Heart right ventricle (tissue), 16 donors: ENCODE measurements around the gene THSD7A. TPM values are rescaled to one million over a fixed set of nuclear protein-coding genes. Genes with fewer than 3 reads are reported as not detected.
A peak's percentile ranks its signal among the peaks of the same experiment; 100 is the strongest.

ENCODE experiments used
- ATAC-seq, 8 donors: fragments of 200-7000 bp; cut with Tn5 transposase; one replicate each; pipeline ENCODE4 v1.9.1; 2020; ENCODE audit warnings: mild to moderate bottlenecking in 8 of 8, moderate library complexity in 8 of 8, moderate number of reproducible peaks in 1 of 8
- DNase-seq, 2 donors: peaks; one replicate each; pipeline ENCODE4 v3.0.0-alpha.2; 2020
- H3K27ac ChIP-seq, 10 donors: fragments of 200-600 bp; sonication (generic) in 2 of 10; one replicate each; pipeline versions ENCODE4 v1.5.0 to v1.8.0; 2020 to 2022; ENCODE audit warnings: mild to moderate bottlenecking in 3 of 10
- H3K27me3 ChIP-seq, 7 donors: fragments of 200-600 bp; one replicate each; pipeline ENCODE4 v1.8.0; 2021 to 2022; ENCODE audit warnings: mild to moderate bottlenecking in 2 of 7
- H3K36me3 ChIP-seq, 9 donors: fragments of 200-600 bp; sonication (generic) in 1 of 9; one replicate each; pipeline versions ENCODE4 v1.5.0 to v1.8.0; 2020 to 2022; ENCODE audit warnings: mild to moderate bottlenecking in 2 of 9
- H3K4me1 ChIP-seq, 9 donors: fragments of 200-600 bp; sonication (generic) in 1 of 9; one replicate each; pipeline versions ENCODE4 v1.5.0 to v1.8.0; 2020 to 2022; ENCODE audit warnings: mild to moderate bottlenecking in 4 of 9
- H3K4me3 ChIP-seq, 10 donors: fragments of 200-600 bp; sonication (generic) in 2 of 10; one replicate each; pipeline versions ENCODE4 v1.5.0 to v1.8.0; 2020 to 2022; ENCODE audit warnings: mild to moderate bottlenecking in 7 of 10, moderate library complexity in 2 of 10
- H3K9me3 ChIP-seq, 11 donors: fragments of 200-600 bp in 10 of 11; sonication (generic) in 2 of 11; one replicate each; pipeline versions ENCODE4 v1.5.0 to v1.8.0; 2013 to 2022; ENCODE audit warnings: mild to moderate bottlenecking in 2 of 11, control low read depth in 1 of 11, moderate library complexity in 1 of 11
- CTCF ChIP-seq, 9 donors: fragments of 200-600 bp; sonication (generic) in 2 of 9; IDR thresholded peaks; one replicate each; pipeline versions ENCODE4 v1.5.0 to v1.8.0; 2021 to 2022; ENCODE audit warnings: antibody characterized with exemption in 9 of 9, mild to moderate bottlenecking in 5 of 9, moderate library complexity in 1 of 9
- WGBS, 2 donors: extraction: QIAGEN DNeasy Blood & Tissue Kit; methylation state at CpG; one replicate each; pipeline ENCODE4 v1.1.7; 2013; ENCODE audit warnings: inconsistent platforms in 1 of 2; 5-methylcytosine and 5-hydroxymethylcytosine counted together
- intact Hi-C, 10 donors: fragments of 100-400 bp; cut with DNase I; formaldehyde crosslinking; loops; one replicate each; pipeline versions ENCODE4 v1.11.1 to v1.14.2; 2022
- polyA plus RNA-seq, 2 donors: library from polyadenylated mRNA; stranded (reverse); fragments of 200-250 nt; gene quantifications; one replicate each; pipeline ENCODE4 v1.2.3, GENCODE V29; 2013
- total RNA-seq, 10 donors: library from RNA; stranded (reverse); fragmentation: NEBNext Ultra II Directional in 3 of 10; extraction: Animal tissue kit (Norgen Biotek cat#: 25700) in 3 of 10; gene quantifications; one replicate each; pipeline versions ENCODE4 v1.2.1 to v1.2.4, GENCODE V29; 2021 to 2023
- donor health status: Arrhythmogenic right ventricular cardiomyopathy.
- donor health status: ischemic (EF 13 %, LVEDD 7.1; RV severe dilation, severe dysfunction).
- donor health status: healthy with polysubstance abuse.
- donor health status: DM: no; HTN: yes; CAD: no.
- donor health status: DM: no; HTN: no; CAD: no.
- donor health status: ischemic (EF 25% LVEDD 6.9; RV normal size, moderate dysfunction).
- donor health status: ischemic (EF 25% LVEDD 5.7; RV mildly dilated, moderate dysfunction).
- donor health status: healthy.
- donor health status: DM: yes; HTN: yes; CAD: no.
- donor health status: Ischemic cardiomyopathy.
- donor health status: ischemic (EF 35%, LVEDD 5.7; RV mildly dilated, moderate dysfunction).
- donor health status: nonischemic (EF 11% LVEDD 7.7; RV severe dilation, severe dysfunction).
- donor health status: DM: yes; HTN: yes; CAD: no.
- donor health status: PGD.
- donor health status: ischemic (EF 29% LVEDD 5.4; RV normal size, mild dysfunction).
- donor health status: nonischemic (EF 23%, LVEDD 6.1; RV moderate dilation, normal function).

THSD7A gene
- total and polyA plus RNA-seq, 12 donors, result 0.22 to 3.4 (median 1.2) TPM

DNA sequence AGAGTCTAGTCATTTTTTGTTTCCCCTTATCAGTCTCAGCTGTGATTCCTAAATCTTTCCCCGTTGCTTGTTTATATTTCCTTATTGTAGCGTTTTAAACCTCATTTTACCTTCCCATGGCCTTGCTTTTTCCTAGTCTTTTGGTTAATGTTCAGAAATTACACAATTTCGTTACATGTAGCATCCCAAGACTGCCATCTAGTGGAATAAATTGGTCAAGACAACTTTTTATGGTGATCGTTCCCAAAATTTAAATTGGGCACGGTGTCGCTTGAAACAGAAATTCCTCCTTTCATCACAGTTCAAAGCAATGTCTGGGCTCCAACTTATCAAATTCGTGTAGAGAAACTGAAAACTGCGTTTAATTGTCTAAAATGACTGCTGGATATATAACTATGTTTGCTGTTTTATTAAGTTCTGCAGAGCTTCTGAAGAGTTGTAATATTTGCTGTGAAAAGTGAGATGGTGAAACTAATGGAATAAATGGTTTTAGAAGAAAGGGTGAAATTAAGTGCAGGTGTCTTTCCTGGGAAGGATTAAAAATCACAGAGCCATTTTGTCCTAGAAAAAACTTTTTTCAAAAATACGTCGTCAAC, 488.1 kb downstream of the THSD7A start:
- no peak for DNase-seq

GRCh38 chr7:11343136-11343535, 488.9 kb downstream of the THSD7A start:
- ATAC-seq (no peak), DNase-seq (no peak)
- Histone ChIP-seq H3K27me3 (no peaks in the 10 kb centered on the region), H3K27ac (no peak overlapping the region), H3K4me1 (peaks cover 0 to 7% (median 0%) of the 10 kb centered on the region in 9 donors), H3K36me3 (no peaks in the 10 kb centered on the region), H3K9me3 (no peaks in the 10 kb centered on the region), H3K4me3 (no peak overlapping the region)
- TF ChIP-seq CTCF (IDR thresholded peaks at IDR 0.05), result no peak
- intact Hi-C loops, result loop anchor here in 1 of 10 donors (10.0 kb wide), 1 partner anchor 408 kb away; no protein-coding TSS in a partner anchor

More for the DNA sequence above, 488.1 kb downstream of the THSD7A start:
- WGBS, 2 donors, result 15 to 17% methylated on average over 10 of the region's 10 CpGs
- Histone ChIP-seq H3K36me3 (no peaks in the 10 kb centered on the region), H3K4me3 (no peak overlapping the region), H3K27ac (no peak overlapping the region), H3K9me3 (no peaks in the 10 kb centered on the region), H3K27me3 (no peaks in the 10 kb centered on the region), H3K4me1 (peaks cover 0 to 7% (median 0%) of the 10 kb centered on the region in 9 donors)
- peak; percentile 48 to 81 (median 76) for TF ChIP-seq CTCF (IDR thresholded peaks at IDR 0.05)
- no peak for ATAC-seq
- intact Hi-C loops, result loop anchor here in 1 of 10 donors (10.0 kb wide), 1 partner anchor 409 kb away; no protein-coding TSS in a partner anchor

DNA sequence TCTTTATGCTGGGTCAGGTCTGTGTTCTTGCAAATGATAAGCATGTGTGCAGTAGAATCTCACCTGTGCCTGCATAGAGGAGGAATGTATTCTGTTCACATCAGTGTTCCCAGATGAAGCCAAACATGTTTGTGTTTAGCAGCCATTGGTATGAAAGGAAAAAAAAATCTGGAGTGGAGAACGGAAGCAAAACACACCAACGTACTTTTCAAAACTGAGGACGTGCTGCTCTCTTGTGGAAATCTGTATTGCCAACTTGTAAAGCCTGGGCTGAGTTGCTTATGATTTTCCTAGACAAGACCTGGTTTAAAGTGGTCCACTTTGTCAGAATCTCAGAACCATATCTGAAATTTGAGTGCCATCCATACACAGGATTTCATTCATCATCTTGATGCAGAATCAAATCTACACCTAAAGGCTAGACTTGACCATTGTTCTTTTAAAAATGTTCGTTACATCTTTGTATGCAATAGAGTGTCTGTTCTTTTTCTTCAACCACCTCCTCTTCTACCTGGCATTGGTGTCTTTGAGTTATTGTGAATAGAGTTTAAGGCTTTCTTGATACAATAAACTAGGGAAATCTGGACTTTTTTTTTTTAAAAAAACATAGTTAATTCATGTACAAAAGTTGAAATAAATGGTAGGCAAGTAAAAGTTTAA, 490.6 kb downstream of the THSD7A start:
- ATAC-seq (peak in 3 of 8 donors; percentile 35 to 55 (median 44)), DNase-seq (no peak)
- H3K27ac ChIP-seq, result no peak overlapping the region
- H3K9me3 ChIP-seq, result no peaks in the 10 kb centered on the region
- WGBS, 2 donors, result 22 to 25% methylated on average over 4 of the region's 4 CpGs
- H3K27me3 ChIP-seq, result no peaks in the 10 kb centered on the region
- intact Hi-C loops, result loop anchor here in 1 of 10 donors (10.0 kb wide), 1 partner anchor 407 kb away; no protein-coding TSS in a partner anchor
- H3K4me1 ChIP-seq, result peaks cover 0 to 7% (median 0%) of the 10 kb centered on the region in 9 donors
- H3K4me3 ChIP-seq, result peak overlapping the region in 1 of 10 donors; percentile 16
- no peaks in the 10 kb centered on the region for H3K36me3 ChIP-seq
- TF ChIP-seq CTCF (IDR thresholded peaks at IDR 0.05), result peak in 6 of 9 donors; percentile 25 to 49 (median 40)

DNA sequence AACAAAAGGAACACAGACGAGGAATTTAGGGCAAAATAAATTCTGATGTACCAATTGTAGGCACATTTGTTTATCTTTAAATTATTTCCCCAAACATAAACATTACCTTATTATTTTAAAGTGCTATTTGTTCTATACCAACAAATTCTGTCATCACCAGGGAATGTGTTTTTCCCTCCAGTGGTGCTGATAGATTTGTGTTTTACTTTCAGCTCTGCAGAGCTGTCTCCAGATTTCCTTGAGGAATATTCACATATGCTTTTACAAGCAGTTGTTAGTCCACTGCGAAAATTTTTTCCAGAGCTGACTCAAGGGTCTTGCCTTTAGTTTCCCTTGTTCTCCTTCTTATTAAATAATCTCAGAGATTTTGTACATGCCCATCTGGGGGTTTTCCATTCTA, 495.6 kb downstream of the THSD7A start:
- H3K27me3 ChIP-seq, result no peaks in the 10 kb centered on the region
- 25 to 41% methylated on average over 2 of the region's 2 CpGs for WGBS, 2 donors
- H3K4me3 ChIP-seq, result no peak overlapping the region
- H3K4me1 ChIP-seq, result peaks cover 0 to 3% (median 0%) of the 10 kb centered on the region in 9 donors
- peaks cover 0 to 6% (median 0%) of the 10 kb centered on the region in 11 donors for H3K9me3 ChIP-seq
- no peak for DNase-seq
- TF ChIP-seq CTCF (IDR thresholded peaks at IDR 0.05), result no peak
- ATAC-seq, result no peak
- H3K36me3 ChIP-seq, result no peaks in the 10 kb centered on the region
- intact Hi-C loops, result no loop called here
- H3K27ac ChIP-seq, result no peak overlapping the region
